Stimulated activated CD8-positive, alpha-beta memory T cell treated with anti-CD3 and anti-CD28 coated beads, Interleukin-7, amount 100 ng/mL, for 24 hours (primary cell): Measurements from ENCODE around the gene CA10.

ENCODE experiments used
- DNase-seq: peaks from one replicate; pipeline ENCODE4 v3.0.0-alpha.2; 2020; ENCODE audit warnings: low read depth

The CA10 gene

DNA sequence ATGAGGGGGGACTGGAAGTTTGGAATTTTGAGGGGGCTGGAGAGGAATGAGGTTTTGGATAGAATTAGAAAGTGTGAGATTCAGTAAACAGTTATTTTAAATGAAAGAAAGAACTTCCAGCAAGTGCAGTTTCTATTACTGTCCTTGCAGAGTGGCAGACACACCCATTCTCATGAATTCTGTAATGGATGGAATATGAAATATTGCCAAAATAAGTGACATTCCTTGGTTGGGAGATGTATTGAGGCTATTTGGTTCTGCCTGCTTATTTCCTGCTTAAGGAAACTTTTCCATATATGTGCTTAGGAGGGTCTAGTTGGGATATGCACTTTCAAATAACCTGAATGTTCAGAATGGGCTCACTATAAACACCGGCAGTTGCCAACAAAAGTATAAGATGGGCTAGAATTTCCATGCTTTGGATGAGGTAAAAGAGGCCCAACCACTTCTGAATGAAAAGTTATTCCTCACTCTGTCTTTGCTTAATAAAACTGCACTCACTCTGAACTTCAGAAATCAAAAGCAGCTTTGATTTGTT, 434.4 kb downstream of the CA10 start:
- no peak for DNase-seq

DNA sequence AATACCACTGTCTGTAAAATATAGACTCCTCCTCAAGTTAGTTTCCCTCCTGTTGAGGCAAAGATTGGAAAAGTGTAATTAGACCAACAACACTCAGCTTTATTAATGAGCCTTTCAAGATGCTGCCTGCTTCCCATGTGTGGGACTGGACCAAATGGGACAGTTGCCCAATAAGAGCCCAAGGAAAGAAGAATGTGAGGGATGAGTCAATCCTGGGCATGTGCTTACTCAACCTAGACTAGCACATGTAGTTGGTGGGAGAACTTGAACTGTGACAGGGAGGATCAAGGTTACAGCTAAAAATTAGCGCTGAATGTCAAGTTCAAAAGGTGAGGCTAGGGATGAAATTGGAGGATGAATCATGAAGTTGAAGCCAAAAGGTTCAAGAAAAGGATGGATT, 435.5 kb downstream of the CA10 start:
- no peak for DNase-seq

DNA sequence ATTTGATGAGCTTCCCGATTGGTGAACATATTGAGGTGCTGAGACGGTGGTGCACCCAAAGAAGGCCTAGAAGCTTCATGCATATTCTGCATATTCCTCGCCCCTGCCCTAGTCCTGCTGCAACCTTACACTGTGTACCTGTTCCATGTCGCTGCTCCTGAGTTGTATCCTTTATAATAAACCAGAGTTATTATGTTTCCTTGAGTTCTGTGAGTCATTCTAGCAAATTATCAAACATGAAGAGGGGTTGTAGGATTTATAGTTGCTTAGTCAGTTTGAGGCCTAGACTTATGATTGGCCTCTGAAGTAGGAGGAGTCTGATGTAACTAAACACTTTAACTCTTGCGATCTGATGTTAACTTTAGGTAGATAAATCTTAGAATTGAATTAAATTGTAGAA, 436.8 kb downstream of the CA10 start:
- DNase-seq = no peak

DNA sequence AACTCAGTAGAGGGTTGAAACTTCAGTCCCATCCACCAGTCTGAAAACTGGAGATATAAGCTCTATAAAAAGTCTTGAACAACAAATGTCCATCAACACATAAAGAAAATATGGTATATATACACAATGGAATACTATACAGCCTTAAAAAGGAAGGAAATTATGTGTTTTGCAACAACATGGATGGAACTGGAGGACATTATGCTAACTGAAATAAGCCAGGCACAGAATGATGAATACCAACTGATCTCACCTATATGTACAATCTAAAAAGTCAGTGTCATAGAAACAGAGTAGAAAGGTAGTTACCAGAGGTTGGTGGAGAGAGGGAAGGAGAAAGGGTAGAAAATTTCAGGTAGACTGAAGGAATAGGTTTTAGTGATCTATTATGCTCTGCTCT, 438.1 kb downstream of the CA10 start:
- DNase-seq = no peak

DNA sequence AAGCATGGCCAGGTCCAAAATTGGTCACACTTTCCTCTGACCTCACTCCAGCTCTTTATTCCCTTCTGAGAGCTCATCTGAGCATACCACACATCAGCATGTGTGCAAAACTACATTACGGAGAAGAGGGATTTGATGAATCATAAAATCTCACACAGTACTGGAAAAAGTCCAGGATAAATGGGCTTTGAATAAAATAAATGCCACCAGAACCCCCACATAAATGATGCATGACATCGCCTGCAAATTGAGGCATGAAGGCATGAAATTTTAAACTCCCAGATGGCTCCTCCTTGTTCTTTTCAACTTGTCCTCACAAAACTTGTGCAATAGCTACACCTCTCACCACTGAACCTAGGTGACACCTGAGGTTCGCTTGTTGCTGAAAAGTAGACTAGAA, 439.5 kb downstream of the CA10 start:
- DNase-seq = no peak

DNA sequence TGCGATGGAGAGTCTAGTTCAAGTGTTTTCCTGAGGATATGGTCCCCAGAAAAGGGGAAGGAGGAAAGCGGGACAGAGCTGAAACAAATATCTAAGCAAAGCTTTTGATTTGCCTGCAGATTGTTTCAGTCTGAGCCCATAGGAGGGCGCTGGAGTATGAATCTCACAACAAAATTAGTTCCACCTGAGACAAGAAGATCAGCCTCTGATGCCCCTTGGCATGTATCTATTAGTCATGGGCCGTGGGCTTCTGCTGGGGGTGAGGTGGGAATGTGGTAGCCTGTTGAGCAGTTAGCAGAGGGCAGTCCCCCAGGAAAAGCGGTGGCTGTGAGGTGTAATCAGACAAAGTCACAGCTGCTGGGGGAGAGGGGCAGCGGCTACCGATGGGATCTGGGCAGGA, 446.9 kb downstream of the CA10 start:
- no peak for DNase-seq

DNA sequence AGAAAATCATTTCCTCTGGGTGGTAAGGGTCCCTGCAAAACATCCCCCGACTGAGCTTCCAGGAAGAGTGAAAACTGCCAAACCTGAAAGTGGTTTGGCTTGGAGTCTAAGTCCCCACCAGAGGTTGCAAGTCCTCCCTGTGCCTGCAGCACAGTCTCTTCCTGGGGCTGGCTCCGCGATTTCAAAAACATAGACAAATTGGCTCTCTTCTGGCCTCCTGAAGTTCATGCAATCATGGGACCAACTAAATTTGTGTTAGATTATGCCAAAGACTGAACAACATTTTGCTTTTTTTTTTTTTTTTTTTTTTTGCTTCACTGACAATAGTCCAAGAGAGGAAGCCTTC, 447.9 kb downstream of the CA10 start:
- DNase-seq = no peak

DNA sequence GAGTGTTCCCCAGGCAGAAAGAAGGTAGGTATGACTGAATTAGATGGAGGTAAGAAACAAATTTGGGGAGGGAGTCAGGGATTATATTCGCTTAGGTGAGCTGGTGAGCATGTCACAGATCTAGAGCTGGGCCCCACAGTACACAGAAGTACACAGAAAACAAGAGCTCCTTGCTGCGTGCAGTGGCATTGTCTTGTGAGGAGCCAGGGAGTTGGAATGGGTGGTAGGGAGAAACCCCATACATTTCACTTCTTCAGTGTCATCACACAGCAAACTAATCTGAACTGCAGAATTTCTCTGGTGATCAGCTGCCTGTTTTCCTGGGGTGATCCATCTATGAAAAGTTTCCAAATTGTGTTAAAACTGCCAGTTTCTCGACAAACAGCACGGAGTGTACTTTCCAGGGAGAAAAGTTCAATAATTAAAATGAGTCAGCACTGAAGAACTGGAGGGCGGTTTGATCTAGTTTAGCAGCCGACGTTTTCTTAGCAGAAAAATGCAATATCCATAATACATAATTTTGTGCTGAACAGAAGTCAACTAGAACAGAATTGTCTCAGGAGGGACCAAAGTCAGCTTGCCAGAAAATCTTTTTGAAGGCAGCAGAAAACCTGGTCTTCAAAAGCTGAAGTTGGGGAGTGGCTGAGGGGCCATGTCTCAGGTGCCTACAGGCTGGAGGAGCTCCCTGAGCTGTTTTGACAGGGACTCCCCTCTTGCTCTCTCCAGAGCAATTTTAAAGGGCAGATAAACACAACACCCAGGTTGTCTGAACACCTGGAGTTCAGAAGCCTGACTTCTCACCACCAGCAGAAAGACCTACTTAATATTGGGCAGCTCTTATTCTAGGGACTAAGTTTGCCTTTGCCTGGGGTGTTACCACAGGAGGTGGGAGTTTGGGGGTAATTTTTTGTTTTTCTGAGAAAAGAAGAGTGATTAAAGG, 448.6 kb downstream of the CA10 start:
- no peak for DNase-seq

DNA sequence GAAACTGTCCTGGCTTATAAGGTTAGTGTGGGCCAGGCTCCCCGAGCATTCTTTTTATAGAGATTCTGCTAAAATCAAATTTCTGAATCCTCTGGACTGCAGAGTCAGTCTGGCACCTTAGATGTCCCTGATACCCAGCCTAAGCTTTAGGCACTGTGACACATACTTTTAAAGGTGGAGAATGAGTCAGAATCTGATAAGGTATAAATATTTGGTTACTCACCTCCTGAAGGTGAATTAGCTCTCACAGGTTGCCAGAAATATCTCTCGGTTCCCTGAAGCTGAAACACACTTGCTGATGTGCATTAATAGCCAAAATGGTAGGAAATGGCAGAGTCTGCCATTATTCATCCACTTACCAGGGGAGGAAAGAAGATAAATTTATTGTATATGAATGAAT, 451.3 kb downstream of the CA10 start:
- DNase-seq = no peak

DNA sequence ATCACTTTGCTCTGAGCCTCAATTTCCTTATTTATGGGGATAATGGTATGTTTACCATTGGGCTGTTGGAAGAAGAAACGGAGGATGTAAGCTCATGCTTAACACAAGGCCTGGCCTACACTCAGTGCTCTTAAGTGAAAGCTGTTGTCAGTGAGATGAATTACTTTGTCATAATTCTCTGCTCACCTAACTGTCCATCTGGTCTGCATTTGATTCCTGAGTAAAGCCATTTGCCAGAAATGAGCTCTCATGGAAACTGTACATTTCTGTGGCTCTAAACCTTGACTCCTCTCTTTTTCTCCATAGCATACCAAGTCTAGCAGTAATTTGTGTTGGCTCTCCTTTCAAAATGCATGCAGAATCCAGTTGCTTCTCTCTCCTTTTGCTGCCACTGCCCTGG, 452.4 kb downstream of the CA10 start:
- DNase-seq = no peak

DNA sequence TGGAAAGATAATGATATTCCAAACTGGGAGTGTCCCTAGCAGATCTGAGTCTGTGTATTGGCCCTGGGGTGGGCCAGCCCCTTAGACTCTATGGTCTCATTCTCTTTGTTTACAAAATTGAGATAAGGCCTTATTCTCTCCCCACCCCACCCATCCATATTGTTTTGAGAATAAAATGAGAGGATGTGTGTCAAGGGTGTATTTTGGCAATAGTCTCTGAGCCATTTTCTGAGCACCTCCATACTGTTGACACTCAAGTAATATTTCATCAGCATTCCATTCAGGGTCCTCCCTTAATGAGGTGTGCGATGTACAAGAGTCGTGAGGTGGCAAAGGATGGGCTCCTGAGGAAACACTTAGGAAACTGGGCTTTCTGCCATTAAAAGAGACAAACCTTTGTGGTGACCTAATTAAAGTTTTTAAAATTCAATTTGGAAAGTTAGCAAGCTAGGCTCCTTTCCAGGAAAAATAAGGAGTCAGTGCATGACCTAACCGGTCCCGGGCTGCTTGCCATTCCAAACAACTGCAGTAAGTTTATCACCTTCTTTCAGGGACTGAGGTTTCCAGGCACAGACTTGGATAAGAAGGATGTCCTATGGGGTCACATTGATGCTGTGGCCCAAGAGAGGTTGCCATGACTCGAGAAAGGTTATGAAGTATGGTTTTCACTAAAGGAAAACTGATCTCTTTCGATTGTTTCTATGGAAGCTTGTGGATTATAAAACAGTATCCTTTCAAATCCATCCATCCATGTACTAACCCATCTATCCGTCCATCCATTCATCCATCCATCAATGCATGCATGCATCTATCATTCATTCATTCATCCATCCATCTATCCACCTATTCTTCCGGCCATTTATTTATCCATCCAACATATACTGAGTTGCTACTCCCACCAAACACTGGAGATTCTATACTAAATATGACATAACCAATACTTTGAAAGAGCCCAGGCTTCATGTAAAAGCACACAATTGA, 454.9 kb downstream of the CA10 start:
- no peak for DNase-seq

DNA sequence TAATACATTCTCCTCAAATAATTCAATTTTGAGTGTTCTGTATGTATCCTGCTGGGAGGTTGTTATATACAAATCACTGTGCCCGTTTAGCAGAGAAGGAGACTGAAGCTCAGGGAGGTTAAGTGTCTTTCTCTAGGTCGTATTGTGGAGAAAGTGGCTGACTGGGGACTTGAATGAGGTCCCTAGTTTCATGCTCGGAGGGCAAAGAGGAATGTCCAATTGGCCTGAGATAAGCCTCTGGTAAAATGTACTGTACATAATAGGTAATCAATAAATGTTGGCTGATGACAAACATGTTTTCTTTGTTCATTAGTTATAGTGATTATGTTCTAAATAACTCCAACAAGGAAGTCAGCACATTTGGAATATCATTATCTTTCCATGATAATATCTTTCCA, 455.6 kb downstream of the CA10 start:
- DNase-seq = no peak

DNA sequence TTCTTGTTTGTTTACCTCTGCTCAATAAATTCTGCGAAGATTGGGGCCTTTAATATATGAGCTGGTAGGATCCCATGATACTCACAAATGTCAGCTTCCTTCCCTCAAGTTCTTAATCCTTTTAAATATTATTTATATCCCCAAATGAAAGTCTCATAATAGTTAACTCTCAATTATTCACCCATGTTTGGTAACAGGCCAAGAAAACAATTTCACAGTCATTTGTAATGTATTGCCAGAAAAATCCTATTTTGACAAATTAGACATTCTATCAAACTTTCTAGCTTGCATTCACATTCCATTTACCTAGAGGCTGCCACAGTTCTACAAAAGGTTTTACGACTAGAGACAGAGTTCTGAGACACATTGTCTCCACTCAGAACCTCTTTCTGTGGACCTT, 457.0 kb downstream of the CA10 start:
- no peak for DNase-seq

DNA sequence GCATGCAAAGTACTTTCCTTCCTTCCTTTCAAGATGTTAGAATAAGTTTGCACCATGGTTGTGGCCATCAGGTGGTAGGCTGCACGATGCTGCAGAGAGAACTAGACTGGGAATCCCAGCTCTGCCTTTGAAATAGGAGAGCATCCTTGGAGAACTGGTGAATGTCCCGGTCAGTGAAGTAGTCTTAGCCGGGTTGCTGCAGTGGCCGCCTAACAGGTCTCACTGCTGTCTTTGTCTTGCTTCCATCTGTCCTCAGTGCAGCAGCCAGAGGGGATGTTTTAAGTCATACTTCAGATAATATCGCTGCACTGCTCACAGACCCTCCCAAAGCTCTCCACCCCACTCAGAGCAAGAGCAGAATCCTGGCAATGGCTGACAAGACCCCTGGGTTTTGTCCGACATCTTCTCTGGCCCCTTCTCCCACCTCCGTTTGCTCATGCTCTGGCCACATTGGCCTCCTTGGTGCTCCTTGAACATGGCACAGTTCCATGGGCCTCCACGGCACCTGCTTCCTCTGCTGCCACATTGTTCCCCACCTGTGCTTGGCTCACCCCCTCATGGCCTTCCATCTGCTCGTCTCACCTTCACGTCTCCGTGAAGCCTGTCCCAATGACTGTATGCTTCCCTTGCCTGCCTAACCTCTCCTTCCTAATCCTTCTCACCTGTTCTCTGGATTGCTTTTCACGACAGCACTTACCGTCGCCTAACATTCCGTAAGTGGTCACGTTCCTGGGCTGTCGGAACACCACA, 458.3 kb downstream of the CA10 start:
- DNase-seq = no peak

DNA sequence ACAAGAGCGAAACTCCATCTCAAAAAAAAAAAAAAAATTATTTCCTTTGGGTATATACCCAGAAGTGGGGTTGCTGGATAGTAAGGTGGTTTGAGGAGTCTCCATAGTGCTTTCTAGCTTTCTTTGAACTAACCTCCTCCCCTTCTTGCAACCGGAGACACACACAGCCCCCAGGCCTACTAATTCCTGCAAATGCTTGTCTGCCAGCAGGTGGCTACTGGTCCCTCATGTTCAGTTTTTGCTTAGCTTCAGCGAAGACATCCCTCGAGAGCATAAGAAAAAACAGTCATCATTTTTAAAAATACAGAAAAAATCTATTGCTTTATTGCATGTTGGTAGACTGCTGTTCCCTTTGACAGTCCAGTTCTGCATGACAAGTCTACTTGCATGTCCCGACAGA, 459.2 kb downstream of the CA10 start:
- DNase-seq = no peak

DNA sequence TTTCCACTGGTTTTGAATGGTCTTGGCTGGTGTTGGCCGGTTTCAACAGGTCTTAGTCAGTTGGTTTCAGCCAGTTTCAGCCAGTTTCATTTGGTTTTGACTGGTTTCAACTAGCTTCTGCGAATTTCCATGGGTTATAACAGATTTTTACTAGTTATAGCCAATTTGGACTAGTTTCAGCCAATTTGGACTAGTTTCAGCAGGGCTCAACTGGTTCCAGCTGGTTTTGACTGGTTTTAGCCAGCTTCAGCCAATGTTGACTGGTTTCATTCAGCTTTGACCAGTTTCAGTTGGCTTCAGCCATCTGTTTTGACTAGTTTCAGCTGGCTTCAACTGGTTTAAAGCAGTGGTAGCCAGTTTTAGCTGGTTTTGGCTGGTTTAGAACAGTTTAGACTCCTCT, 465.6 kb downstream of the CA10 start:
- no peak for DNase-seq

DNA sequence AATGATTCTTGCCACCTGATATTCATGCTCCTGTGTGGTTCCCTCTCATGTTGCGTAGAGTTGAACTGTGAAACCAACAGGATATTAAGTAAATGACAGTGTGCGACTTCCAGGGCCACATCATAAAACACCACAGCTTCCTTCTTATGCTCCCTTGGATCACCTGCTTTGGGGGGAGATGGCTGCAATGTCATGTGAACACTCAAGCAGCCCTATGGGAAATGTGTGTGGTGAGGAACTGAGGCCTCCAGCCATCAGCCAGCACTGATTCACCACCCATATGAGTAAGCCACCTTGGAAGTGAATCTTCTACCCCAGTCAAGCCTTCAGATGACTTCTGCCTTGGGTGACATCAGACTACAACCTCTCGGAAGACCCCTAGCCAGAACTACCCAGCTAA, 470.6 kb downstream of the CA10 start:
- DNase-seq = no peak

DNA sequence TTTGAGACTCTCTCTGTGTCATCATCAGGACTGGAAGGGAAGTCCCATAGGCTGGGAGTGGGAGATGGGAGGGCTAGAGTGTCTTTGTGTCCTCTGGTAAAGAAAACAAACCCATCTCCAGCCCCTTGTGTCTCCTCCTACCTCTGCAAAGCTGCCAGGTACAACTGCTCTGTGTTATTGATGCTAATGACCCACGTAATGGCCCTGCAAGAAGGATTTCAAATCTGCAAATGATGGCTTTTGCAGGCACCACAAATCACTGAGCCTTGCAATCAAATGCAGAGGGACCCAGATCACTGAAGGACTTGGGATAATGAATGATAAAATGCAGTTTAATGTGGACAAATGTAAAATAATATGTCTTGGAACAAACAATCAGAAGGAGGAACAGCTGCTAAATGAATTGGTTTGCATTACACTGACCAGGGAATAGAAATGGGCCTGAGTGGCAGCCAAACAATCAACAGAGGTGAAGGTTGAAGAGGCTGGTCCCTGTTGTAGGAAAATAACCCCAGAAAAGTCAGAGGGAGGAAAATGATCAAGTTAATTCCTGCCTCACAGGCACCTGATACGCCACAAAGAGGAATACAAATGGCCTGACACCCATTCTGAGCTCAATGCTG, 473.1 kb downstream of the CA10 start:
- DNase-seq = no peak

DNA sequence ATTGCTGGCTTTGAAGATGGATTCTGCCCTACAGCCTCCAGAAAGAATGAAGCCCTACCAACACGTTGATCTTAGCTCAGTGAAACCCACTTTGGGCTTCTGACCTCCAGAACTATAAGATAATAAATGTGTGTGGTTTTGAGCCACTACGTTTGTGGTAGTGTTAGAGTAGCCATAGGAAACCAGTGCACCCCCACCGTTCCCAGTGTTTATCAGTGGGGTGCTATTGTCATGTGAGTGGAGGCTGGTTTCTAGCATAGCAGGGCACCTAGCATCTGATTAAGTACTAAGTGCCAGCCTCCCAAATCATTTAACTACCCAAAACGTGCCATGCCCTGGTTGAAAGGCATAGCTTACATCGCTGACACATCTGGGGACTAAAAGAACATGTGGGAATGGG, 474.3 kb downstream of the CA10 start:
- no peak for DNase-seq

DNA sequence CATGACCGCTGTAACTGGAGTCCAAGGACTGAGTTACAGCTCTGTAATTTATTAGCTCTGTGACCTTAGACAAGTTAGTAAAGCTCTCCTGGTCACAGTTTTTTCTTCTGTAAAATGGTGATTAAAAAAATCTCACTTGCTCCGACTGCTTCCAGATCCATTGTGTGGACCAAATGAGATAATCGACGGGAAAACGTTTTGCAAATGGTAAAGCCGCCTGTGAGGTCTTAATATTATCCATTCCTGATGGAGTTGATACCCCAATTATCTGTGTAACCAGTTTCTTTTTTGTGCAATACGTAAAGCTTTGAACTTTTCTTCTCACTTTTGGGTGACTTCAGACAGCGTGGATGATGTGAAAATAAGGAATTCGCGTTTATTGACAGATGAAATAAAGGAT, 475.2 kb downstream of the CA10 start:
- no peak for DNase-seq

DNA sequence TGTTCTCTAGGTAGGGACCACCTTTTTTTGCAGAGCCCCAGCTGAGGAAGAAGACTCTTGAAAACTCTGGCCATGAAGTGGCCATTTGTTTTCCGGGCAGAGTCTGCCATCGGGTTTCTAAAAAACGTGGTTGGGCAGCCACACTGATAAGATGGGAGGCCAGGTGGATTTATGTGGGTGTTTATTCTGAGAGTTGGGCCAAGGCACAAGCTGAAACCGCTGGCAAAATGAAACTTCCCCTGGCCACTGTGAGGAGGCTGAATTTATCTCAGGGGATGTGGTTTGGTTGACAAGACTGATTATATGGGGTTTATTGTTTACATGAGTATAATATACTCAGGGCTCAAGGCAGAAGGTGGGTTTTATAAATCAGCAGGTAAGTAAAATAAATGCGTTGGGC, 476.4 kb downstream of the CA10 start:
- no peak for DNase-seq

DNA sequence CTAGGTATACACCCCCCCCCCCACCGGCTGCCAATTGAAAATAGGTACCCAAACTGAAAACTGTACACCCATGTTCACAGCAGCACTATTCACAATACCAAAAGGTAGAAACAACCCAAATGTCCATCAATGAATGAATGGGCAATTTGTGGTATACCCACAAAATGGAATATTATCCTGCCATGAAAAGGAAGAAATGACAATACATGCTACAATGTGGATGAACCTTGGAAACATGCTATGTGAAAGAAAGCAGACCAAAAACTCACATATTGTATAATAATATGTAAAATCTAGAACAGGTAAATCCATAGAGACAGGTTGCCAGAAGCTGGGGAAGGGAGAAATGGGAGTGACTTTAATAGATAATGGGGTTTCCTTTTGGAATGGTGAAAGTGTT, 480.6 kb downstream of the CA10 start:
- no peak for DNase-seq
